OCI-LY1 (cell line): Measurements from ENCODE around the gene XPO1.

Source experiments
- CTCF ChIP-seq: fragments of 200-600 bp; sonication (generic), shearing (Covaris generic); IDR thresholded peaks from 2 replicates; pipeline ENCODE4 v1.5.1; 2017; ENCODE audit warnings: mild to moderate bottlenecking, antibody characterized with exemption, low read length, moderate library complexity, mixed read lengths
- EZH2 ChIP-seq: fragments of 200-600 bp; sonication (generic), shearing (Covaris generic); IDR thresholded peaks from 2 replicates; pipeline ENCODE4 v1.8.0; 2017; ENCODE audit warnings: borderline replicate concordance, mixed run types, mild to moderate bottlenecking, antibody characterized with exemption, low read length, moderate library complexity, mixed read lengths

- TF ChIP-seq CTCF (no peak), EZH2 (no peak)
Measured at GRCh38 chr2:61557381-61557780, 19.2 kb upstream of the XPO1 start.
